Measurements from ENCODE around the gene UBE2G2.

UBE2G2 gene

GRCh38 chr21:44801468-44802395 lies at the start of gene UBE2G2:
UBE2G2 (minus strand) TSS chr21:44801820; CDS start chr21:44801748, 72 bp downstream.
- DNase-seq (ENCODE audit: low read depth), result peak; percentile 51

- no peak for DNase-seq (ENCODE audit: low read depth)
These were observed 49.5 kb upstream of the UBE2G2 start for GRCh38 chr21:44850905-44851657.

GRCh38 chr21:44850208-44850800 lies 48.7 kb upstream of the UBE2G2 start:
- no peak for DNase-seq (ENCODE audit: low read depth)

- DNase-seq (ENCODE audit: low read depth), result no peak
These were observed 48.1 kb upstream of the UBE2G2 start for GRCh38 chr21:44849616-44850130.

GRCh38 chr21:44848821-44849521 lies 47.4 kb upstream of the UBE2G2 start:
- DNase-seq (ENCODE audit: low read depth), result no peak

- DNase-seq (ENCODE audit: low read depth), result no peak
These were observed 45.8 kb upstream of the UBE2G2 start for GRCh38 chr21:44847261-44848056.

- peak; percentile 32 for DNase-seq (ENCODE audit: low read depth)
These were observed 45.1 kb upstream of the UBE2G2 start for GRCh38 chr21:44846485-44847260.

GRCh38 chr21:44846224-44846484 lies 44.5 kb upstream of the UBE2G2 start:
- DNase-seq (ENCODE audit: low read depth), result no peak

- DNase-seq (ENCODE audit: low read depth), result peak; percentile 17
These were observed 44.0 kb upstream of the UBE2G2 start for GRCh38 chr21:44845418-44846223.

GRCh38 chr21:44844256-44844655 lies 42.6 kb upstream of the UBE2G2 start:
- no peak for DNase-seq (ENCODE audit: low read depth)

- no peak for DNase-seq (ENCODE audit: low read depth)
These were observed 41.3 kb upstream of the UBE2G2 start for GRCh38 chr21:44842721-44843445.

GRCh38 chr21:44842087-44842486 lies 40.5 kb upstream of the UBE2G2 start:
- DNase-seq (ENCODE audit: low read depth), result no peak

GRCh38 chr21:44840771-44841170 lies 39.2 kb upstream of the UBE2G2 start:
- no peak for DNase-seq (ENCODE audit: low read depth)

GRCh38 chr21:44838951-44839350 lies 37.3 kb upstream of the UBE2G2 start:
- no peak for DNase-seq (ENCODE audit: low read depth)

- no peak for DNase-seq (ENCODE audit: low read depth)
These were observed 36.6 kb upstream of the UBE2G2 start for GRCh38 chr21:44838039-44838895.

- no peak for DNase-seq (ENCODE audit: low read depth)
These were observed 35.9 kb upstream of the UBE2G2 start for GRCh38 chr21:44837537-44837936.

- DNase-seq (ENCODE audit: low read depth), result no peak
These were observed 35.2 kb upstream of the UBE2G2 start for GRCh38 chr21:44836666-44837471.
